ENCODE measurements around the gene TBC1D16.

DNA sequence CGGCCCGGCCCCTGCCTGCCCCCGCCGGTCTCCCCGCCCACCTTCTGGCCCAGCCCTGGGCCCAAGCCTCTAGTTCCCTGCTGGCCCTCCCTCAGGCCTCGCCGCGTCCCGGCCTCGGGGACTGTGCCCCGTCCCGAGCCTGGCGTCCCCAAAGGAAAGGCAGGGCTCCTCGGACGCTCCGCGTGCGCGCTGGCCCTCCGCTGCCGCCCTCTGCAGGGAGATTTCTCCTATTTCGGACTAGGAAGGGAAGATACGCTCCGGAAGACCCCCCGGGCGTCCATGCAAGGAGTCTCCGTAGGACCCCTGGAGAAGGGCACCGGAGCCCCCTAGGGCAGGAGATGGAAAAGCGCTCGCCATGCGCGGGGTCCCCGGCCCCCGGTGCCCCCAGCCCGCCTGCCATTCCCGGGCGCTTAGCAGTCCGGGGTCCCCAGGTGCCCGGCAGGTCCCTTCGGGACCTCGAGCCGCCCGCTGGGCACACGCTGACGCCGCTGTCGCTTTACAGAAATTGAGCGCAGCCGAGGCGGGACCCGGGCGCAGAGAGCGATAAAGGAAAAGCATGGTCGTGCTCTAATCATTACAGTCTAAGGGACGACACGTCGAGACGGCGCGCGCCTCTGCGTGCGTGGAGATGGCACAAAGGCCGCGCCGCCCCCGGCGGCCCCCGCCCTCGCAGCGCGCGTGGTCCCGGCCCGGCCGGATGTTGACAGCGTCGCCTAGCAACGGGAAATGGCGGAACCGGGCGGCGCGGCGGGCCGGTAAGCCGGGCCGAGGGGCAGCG lies 454 bp upstream of the TBC1D16 start, which contains the start of gene CCDC40:
- TF ChIP-seq, protein P1, sequence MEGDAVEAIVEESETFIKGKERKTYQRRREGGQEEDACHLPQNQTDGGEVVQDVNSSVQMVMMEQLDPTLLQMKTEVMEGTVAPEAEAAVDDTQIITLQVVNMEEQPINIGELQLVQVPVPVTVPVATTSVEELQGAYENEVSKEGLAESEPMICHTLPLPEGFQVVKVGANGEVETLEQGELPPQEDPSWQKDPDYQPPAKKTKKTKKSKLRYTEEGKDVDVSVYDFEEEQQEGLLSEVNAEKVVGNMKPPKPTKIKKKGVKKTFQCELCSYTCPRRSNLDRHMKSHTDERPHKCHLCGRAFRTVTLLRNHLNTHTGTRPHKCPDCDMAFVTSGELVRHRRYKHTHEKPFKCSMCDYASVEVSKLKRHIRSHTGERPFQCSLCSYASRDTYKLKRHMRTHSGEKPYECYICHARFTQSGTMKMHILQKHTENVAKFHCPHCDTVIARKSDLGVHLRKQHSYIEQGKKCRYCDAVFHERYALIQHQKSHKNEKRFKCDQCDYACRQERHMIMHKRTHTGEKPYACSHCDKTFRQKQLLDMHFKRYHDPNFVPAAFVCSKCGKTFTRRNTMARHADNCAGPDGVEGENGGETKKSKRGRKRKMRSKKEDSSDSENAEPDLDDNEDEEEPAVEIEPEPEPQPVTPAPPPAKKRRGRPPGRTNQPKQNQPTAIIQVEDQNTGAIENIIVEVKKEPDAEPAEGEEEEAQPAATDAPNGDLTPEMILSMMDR (conservative IDR thresholded peaks at IDR 0.05; ENCODE audit: low read length) = peak; percentile 39
- TF ChIP-seq EZH2phosphoT487 (IDR thresholded peaks at IDR 0.05; ENCODE audit: borderline replicate concordance, low read depth, low read length) = no peak

Measured in OCI-LY7 (cell line).